CD14-positive monocyte (primary cell): Measurements from ENCODE around the gene HVCN1. TPM values are rescaled to one million over a fixed set of nuclear protein-coding genes. Genes with fewer than 3 reads are reported as not detected.
A peak's percentile ranks its signal among the peaks of the same experiment; 100 is the strongest.

Experiments
- DNase-seq, 3 donors: peaks; one replicate each; pipeline ENCODE4 v3.0.0-alpha.2; 2011 to 2022
- H2AFZ ChIP-seq: 2 replicates; pipeline ENCODE4 v1.6.0; 2012; ENCODE audit warnings: mild to moderate bottlenecking, low read depth, low read length, inconsistent platforms; ENCODE audit not compliant: insufficient read depth, poor library complexity, severe bottlenecking
- H3K27ac ChIP-seq, 2 donors: 1 replicate in 1 of 2; 2 replicates in 1 of 2; pipeline ENCODE4 v1.5.1; 2012 to 2013; ENCODE audit warnings: low read length in 2 of 2, control low read depth in 1 of 2, inconsistent platforms in 1 of 2, low read depth in 1 of 2, mild to moderate bottlenecking in 1 of 2
- H3K27me3 ChIP-seq, 2 donors: one replicate each; pipeline versions ENCODE4 v1.6.0 to v1.6.1; 2011 to 2013; ENCODE audit warnings: low read length in 2 of 2; ENCODE audit not compliant: control insufficient read depth in 2 of 2, insufficient read depth in 2 of 2
- H3K36me3 ChIP-seq, 2 donors: replicated peaks in 1 of 2; 1 replicate in 1 of 2; 2 replicates in 1 of 2; pipeline versions ENCODE4 v1.5.1 to v1.6.1; 2012 to 2013; ENCODE audit warnings: low read length in 2 of 2, control low read depth in 1 of 2, inconsistent platforms in 1 of 2, mild to moderate bottlenecking in 1 of 2; ENCODE audit not compliant: insufficient read depth in 2 of 2, control insufficient read depth in 1 of 2
- H3K4me1 ChIP-seq, 2 donors: 1 replicate in 1 of 2; 2 replicates in 1 of 2; pipeline versions ENCODE4 v1.5.1 to v1.6.1; 2012 to 2013; ENCODE audit warnings: low read length in 2 of 2, control low read depth in 1 of 2, inconsistent platforms in 1 of 2, mild to moderate bottlenecking in 1 of 2, moderate library complexity in 1 of 2; ENCODE audit not compliant: insufficient read depth in 2 of 2, control insufficient read depth in 1 of 2
- H3K4me2 ChIP-seq: replicated peaks from 2 replicates; pipeline ENCODE3; 2012; ENCODE audit warnings: low read length, moderate library complexity, mild to moderate bottlenecking; ENCODE audit not compliant: poor library complexity, severe bottlenecking; ENCODE audit errors: extremely low read depth
- H3K4me3 ChIP-seq, 3 experiments: fragments of 200-600 bp in 1 of 3; sonication (generic) in 1 of 3; replicated peaks in 1 of 3; 1 replicate in 2 of 3; 2 replicates in 1 of 3; pipeline ENCODE4 v1.5.1; 2011 to 2013; ENCODE audit warnings: low read length in 3 of 3, mild to moderate bottlenecking in 3 of 3, control low read depth in 2 of 3, low read depth in 2 of 3, inconsistent platforms in 1 of 3, moderate library complexity in 1 of 3
- H3K79me2 ChIP-seq: 2 replicates; pipeline ENCODE4 v1.6.0; 2012; ENCODE audit warnings: mild to moderate bottlenecking, control low read depth, inconsistent platforms, low read length, moderate library complexity; ENCODE audit not compliant: insufficient read depth
- H3K9ac ChIP-seq: 2 replicates; pipeline ENCODE4 v1.6.0; 2017; ENCODE audit warnings: low read length, mild to moderate bottlenecking; ENCODE audit not compliant: insufficient read depth, poor library complexity, severe bottlenecking
- H3K9me3 ChIP-seq, 2 donors: replicated peaks in 1 of 2; 1 replicate in 1 of 2; 2 replicates in 1 of 2; pipeline versions ENCODE4 v1.5.1 to v1.6.1; 2012 to 2013; ENCODE audit warnings: low read length in 2 of 2, control low read depth in 1 of 2; ENCODE audit not compliant: control insufficient read depth in 1 of 2, insufficient read depth in 1 of 2
- H4K20me1 ChIP-seq: 2 replicates; pipeline ENCODE4 v1.6.0; 2012; ENCODE audit warnings: mild to moderate bottlenecking, low read length, control low read depth, moderate library complexity; ENCODE audit not compliant: insufficient read depth
- H3K27ac Mint-ChIP-seq, 7 donors: one replicate each; pipeline ENCODE4 v1.8.0; 2020; ENCODE audit warnings: mild to moderate bottlenecking in 7 of 7, mixed read lengths in 7 of 7, moderate library complexity in 6 of 7, inconsistent platforms in 2 of 7
- H3K27me3 Mint-ChIP-seq, 3 donors: one replicate each; pipeline ENCODE4 v1.8.0; 2021 to 2022; ENCODE audit warnings: low read depth in 3 of 3, mild to moderate bottlenecking in 3 of 3, mixed read lengths in 3 of 3, moderate library complexity in 3 of 3, inconsistent platforms in 1 of 3
- H3K36me3 Mint-ChIP-seq, 2 donors: one replicate each; pipeline ENCODE4 v1.8.0; 2020; ENCODE audit warnings: mixed read lengths in 2 of 2, inconsistent platforms in 1 of 2, mild to moderate bottlenecking in 1 of 2
- H3K4me1 Mint-ChIP-seq: one replicate; pipeline ENCODE4 v1.8.0; 2020; ENCODE audit warnings: mild to moderate bottlenecking, mixed read lengths
- H3K4me3 Mint-ChIP-seq, 2 donors: one replicate each; pipeline ENCODE4 v1.8.0; 2020; ENCODE audit warnings: mild to moderate bottlenecking in 2 of 2, mixed read lengths in 2 of 2, moderate library complexity in 1 of 2
- H3K9me3 Mint-ChIP-seq, 7 donors: one replicate each; pipeline ENCODE4 v1.8.0; 2020 to 2022; ENCODE audit warnings: mixed read lengths in 7 of 7, mild to moderate bottlenecking in 6 of 7, moderate library complexity in 6 of 7, inconsistent platforms in 2 of 7
- CTCF ChIP-seq: fragments of 200-600 bp; IDR thresholded peaks from one replicate; pipeline ENCODE4 v1.8.0; 2022; ENCODE audit warnings: antibody characterized with exemption, mild to moderate bottlenecking
- intact Hi-C, 2 donors: fragments of 100-400 bp; cut with micrococcal nuclease; formaldehyde crosslinking; loops; one replicate each; pipeline versions ENCODE4 v1.15.0 to v1.15.1; 2023
- polyA plus RNA-seq, 3 donors: library from polyadenylated mRNA; depleted of rRNA in 1 of 3; unstranded in 2 of 3; stranded (reverse) in 1 of 3; fragments of 300-500 nt in 2 of 3; fragments of >200 nt in 1 of 3; fragmentation: Illumina TruSeq in 2 of 3; gene quantifications; 1 replicate in 2 of 3; 2 replicates in 1 of 3; pipeline ENCODE4 v1.2.3, GENCODE V29; 2012 to 2021

Gene HVCN1
- polyA plus RNA-seq, 3 donors, result 119 to 167 (median 121) TPM

GRCh38 chr12:110721570-110721969, 32.7 kb upstream of the HVCN1 start:
- Histone ChIP-seq H4K20me1 (peaks cover 73% of the 10 kb centered on the region), H3K27ac (no peak overlapping the region), H3K4me2 (no peak overlapping the region), H3K79me2 (peaks cover 27% of the 10 kb centered on the region), H3K27me3 (no peaks in the 10 kb centered on the region), H3K9me3 (no peaks in the 10 kb centered on the region), H3K4me3 (no peak overlapping the region), H3K4me1 (no peaks in the 10 kb centered on the region), H3K36me3 (peaks cover 86 to 100% of the 10 kb centered on the region in 2 donors), H2AFZ (no peak overlapping the region), H3K9ac (no peak overlapping the region)
- intact Hi-C loops, result no loop called here
- H3K9me3 Mint-ChIP-seq, result no peaks in the 10 kb centered on the region
- no peak overlapping the region for H3K4me3 Mint-ChIP-seq
- TF ChIP-seq CTCF, result no peak
- H3K4me1 Mint-ChIP-seq, result peaks cover 5% of the 10 kb centered on the region
- H3K27me3 Mint-ChIP-seq, result no peaks in the 10 kb centered on the region
- H3K36me3 Mint-ChIP-seq, result peaks cover 83 to 89% of the 10 kb centered on the region in 2 donors
- DNase-seq, result no peak
- peak overlapping the region in 1 of 7 donors; percentile 44 for H3K27ac Mint-ChIP-seq

GRCh38 chr12:110720516-110720915, 31.6 kb upstream of the HVCN1 start:
- Histone ChIP-seq H3K4me1 (no peaks in the 10 kb centered on the region), H4K20me1 (peaks cover 63% of the 10 kb centered on the region), H3K27ac (no peak overlapping the region), H3K4me2 (no peak overlapping the region), H3K9me3 (no peaks in the 10 kb centered on the region), H3K79me2 (peaks cover 20% of the 10 kb centered on the region), H3K27me3 (no peaks in the 10 kb centered on the region), H3K9ac (no peak overlapping the region), H2AFZ (no peak overlapping the region), H3K36me3 (peaks cover 77 to 96% of the 10 kb centered on the region in 2 donors), H3K4me3 (no peak overlapping the region)
- H3K4me3 Mint-ChIP-seq, result no peak overlapping the region
- no peak overlapping the region for H3K27ac Mint-ChIP-seq
- no peaks in the 10 kb centered on the region for H3K9me3 Mint-ChIP-seq
- intact Hi-C loops, result no loop called here
- no peaks in the 10 kb centered on the region for H3K27me3 Mint-ChIP-seq
- TF ChIP-seq CTCF, result no peak
- DNase-seq, result no peak
- H3K4me1 Mint-ChIP-seq, result peaks cover 5% of the 10 kb centered on the region
- H3K36me3 Mint-ChIP-seq, result peaks cover 76 to 78% of the 10 kb centered on the region in 2 donors
